ENCODE data around the gene KCND2. TPM values are rescaled to one million over a fixed set of nuclear protein-coding genes. Genes with fewer than 3 reads are reported as not detected.

Gene KCND2
- total and polyA plus RNA-seq, 2 of the 8 experiments (the other 6 are each of a cell fraction or from before 2014, with no cell fraction given): 4.6 to 7.7 TPM

GRCh38 chr7:120226188-120226587 is 46.8 kb upstream of the KCND2 start:
- Histone ChIP-seq H3K4ac (replicated peaks; ENCODE audit: insufficient read length, low read depth, low read length) (no peak overlapping the region), H3K79me1 (ENCODE audit: low read depth, low read length) (no peaks in the 10 kb centered on the region), H2BK120ac (replicated peaks; ENCODE audit: low read depth, low read length) (no peak overlapping the region), H2BK20ac (ENCODE audit: low read length) (no peak overlapping the region), H3K56ac (replicated peaks; ENCODE audit: insufficient read length, low read depth, low read length) (no peak overlapping the region), H3K4me2 (ENCODE audit: insufficient read depth in 1 of 2, low read depth in 2 of 2, low read length in 2 of 2) (no peak overlapping the region), H2BK15ac (ENCODE audit: low read length) (no peak overlapping the region), H3K9me3 (ENCODE audit: insufficient read depth in 2 of 2, low read depth in 1 of 2, low read length in 1 of 2) (no peaks in the 10 kb centered on the region), H3K23me2 (ENCODE audit: low read depth, low read length) (no peaks in the 10 kb centered on the region), H3K4me3 (ENCODE audit: extremely low read depth in 1 of 4, insufficient read depth in 2 of 4, low read depth in 3 of 4, low read length in 4 of 4) (no peak overlapping the region), H4K20me1 (replicated peaks in 1 of 2; ENCODE audit: control insufficient read depth in 1 of 2, insufficient read depth in 2 of 2, low read length in 2 of 2) (no peaks in the 10 kb centered on the region), H3K9ac (replicated peaks in 1 of 4; ENCODE audit: extremely low read depth in 1 of 4, low read depth in 3 of 4, low read length in 3 of 4) (no peak overlapping the region), H4K91ac (replicated peaks; ENCODE audit: insufficient read length, low read length) (no peak overlapping the region), H2AFZ (ENCODE audit: low read length) (no peak overlapping the region), H3K27ac (ENCODE audit: low read depth, low read length) (no peak overlapping the region), H3K27me3 (replicated peaks in 1 of 4; ENCODE audit: control insufficient read depth in 3 of 4, extremely low read depth in 1 of 4, insufficient read depth in 3 of 4, low read length in 3 of 4) (no peaks in the 10 kb centered on the region), H3K23ac (ENCODE audit: insufficient read length) (no peak overlapping the region), H3K18ac (ENCODE audit: extremely low read depth, low read length) (no peak overlapping the region), H3K4me1 (replicated peaks in 1 of 4; ENCODE audit: control insufficient read depth in 3 of 4, insufficient read depth in 4 of 4, low read length in 3 of 4) (no peaks in the 10 kb centered on the region), H4K5ac (ENCODE audit: insufficient read length, low read depth, low read length) (no peak overlapping the region), H2AK5ac (ENCODE audit: low read depth, low read length) (no peak overlapping the region), H3K14ac (ENCODE audit: insufficient read length) (no peak overlapping the region), H2BK12ac (ENCODE audit: low read depth, low read length) (no peak overlapping the region), H4K8ac (ENCODE audit: extremely low read depth, insufficient read depth, low read length) (no peak overlapping the region), H3K36me3 (ENCODE audit: control insufficient read depth in 2 of 4, insufficient read depth in 4 of 4, low read length in 3 of 4) (no peaks in the 10 kb centered on the region), H2BK5ac (ENCODE audit: low read depth, low read length) (no peak overlapping the region), H3K79me2 (ENCODE audit: control insufficient read depth in 1 of 2, insufficient read depth in 2 of 2, low read length in 2 of 2) (no peaks in the 10 kb centered on the region)
- CTCF ChIA-PET (ENCODE audit: partially characterized antibody): no interaction called here
- FAIRE-seq (no peak), DNase-seq (ENCODE audit: low read depth in 1 of 2, low spot score in 2 of 2) (no peak)
- POLR2A ChIA-PET (ENCODE audit: partially characterized antibody): no interaction called here
- 80% methylated on average over 1 of the region's 1 CpG; no CpG with 5 or more reads in 1 of the 2 experiments for WGBS, 2 experiments (ENCODE audit: extremely low coverage in 1 of 2, insufficient coverage in 1 of 2, insufficient read length in 1 of 2, insufficient replicate concordance in 2 of 2, low coverage in 1 of 2, low lambda C conversion rate in 2 of 2, missing lambda C conversion rate in 1 of 2)
- TF ChIP-seq EGR1 (IDR thresholded peaks at IDR 0.05; ENCODE audit: borderline replicate concordance, low read depth, low read length): no peak
- TF ChIP-seq, protein P1, sequence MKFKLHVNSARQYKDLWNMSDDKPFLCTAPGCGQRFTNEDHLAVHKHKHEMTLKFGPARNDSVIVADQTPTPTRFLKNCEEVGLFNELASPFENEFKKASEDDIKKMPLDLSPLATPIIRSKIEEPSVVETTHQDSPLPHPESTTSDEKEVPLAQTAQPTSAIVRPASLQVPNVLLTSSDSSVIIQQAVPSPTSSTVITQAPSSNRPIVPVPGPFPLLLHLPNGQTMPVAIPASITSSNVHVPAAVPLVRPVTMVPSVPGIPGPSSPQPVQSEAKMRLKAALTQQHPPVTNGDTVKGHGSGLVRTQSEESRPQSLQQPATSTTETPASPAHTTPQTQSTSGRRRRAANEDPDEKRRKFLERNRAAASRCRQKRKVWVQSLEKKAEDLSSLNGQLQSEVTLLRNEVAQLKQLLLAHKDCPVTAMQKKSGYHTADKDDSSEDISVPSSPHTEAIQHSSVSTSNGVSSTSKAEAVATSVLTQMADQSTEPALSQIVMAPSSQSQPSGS (IDR thresholded peaks at IDR 0.05; ENCODE audit: low read length): no peak
- no peak for TF ChIP-seq SP2 (IDR thresholded peaks at IDR 0.05; ENCODE audit: low read length)
- no peak for TF ChIP-seq RXRA (IDR thresholded peaks at IDR 0.05; ENCODE audit: insufficient read depth, low read depth, low read length)
- TF ChIP-seq RAD21 (IDR thresholded peaks at IDR 0.05 in 1 of 2, conservative IDR thresholded peaks at IDR 0.05 in 1 of 2; ENCODE audit: low read depth in 2 of 2, low read length in 2 of 2): no peak
- no peak for TF ChIP-seq YY1 (IDR thresholded peaks at IDR 0.05; ENCODE audit: low read depth, low read length)
- TF ChIP-seq, protein P2, sequence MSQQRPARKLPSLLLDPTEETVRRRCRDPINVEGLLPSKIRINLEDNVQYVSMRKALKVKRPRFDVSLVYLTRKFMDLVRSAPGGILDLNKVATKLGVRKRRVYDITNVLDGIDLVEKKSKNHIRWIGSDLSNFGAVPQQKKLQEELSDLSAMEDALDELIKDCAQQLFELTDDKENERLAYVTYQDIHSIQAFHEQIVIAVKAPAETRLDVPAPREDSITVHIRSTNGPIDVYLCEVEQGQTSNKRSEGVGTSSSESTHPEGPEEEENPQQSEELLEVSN (IDR thresholded peaks at IDR 0.05): no peak
- no peak for TF ChIP-seq EP300 (IDR thresholded peaks at IDR 0.05; ENCODE audit: borderline replicate concordance in 1 of 2, low read depth in 2 of 2, low read length in 2 of 2)
- TF ChIP-seq SRF (IDR thresholded peaks at IDR 0.05; ENCODE audit: low read depth, low read length): no peak
- TF ChIP-seq CBX5 (IDR thresholded peaks at IDR 0.05; ENCODE audit: low read depth, low read length): no peak
- TF ChIP-seq CHD2 (IDR thresholded peaks at IDR 0.05; ENCODE audit: low read length): no peak
- no peak for TF ChIP-seq TAF7 (optimal IDR thresholded peaks at IDR 0.05; ENCODE audit: borderline replicate concordance, low read depth, low read length)
